Loucy (cell line): Measurements from ENCODE around the gene DSG4.

ENCODE experiments used
- H2AFZ ChIP-seq: fragments of 200-600 bp; sonication (generic); 2 replicates; pipeline ENCODE4 v1.6.0; 2016; ENCODE audit warnings: antibody characterized with exemption, mild to moderate bottlenecking, low read length, moderate library complexity
- H3F3A ChIP-seq: fragments of 200-600 bp; 2 replicates; pipeline ENCODE4 v1.6.0; 2016; ENCODE audit warnings: antibody characterized with exemption, low read depth, mild to moderate bottlenecking
- H3K27me3 ChIP-seq: fragments of 200-600 bp; sonication (generic); 2 replicates; pipeline ENCODE4 v1.6.1; 2014; ENCODE audit warnings: low read length, mild to moderate bottlenecking; ENCODE audit not compliant: insufficient read depth, poor library complexity, severe bottlenecking
- H3K36me3 ChIP-seq: fragments of 200-600 bp; sonication (generic); 2 replicates; pipeline ENCODE4 v1.6.1; 2016; ENCODE audit warnings: low read length; ENCODE audit not compliant: insufficient read depth
- H3K4me1 ChIP-seq: fragments of 200-600 bp; sonication (generic); 2 replicates; pipeline ENCODE4 v1.5.1; 2014; ENCODE audit warnings: low read length, mild to moderate bottlenecking; ENCODE audit not compliant: insufficient read depth, poor library complexity, severe bottlenecking
- H3K4me2 ChIP-seq: fragments of 200-600 bp; sonication (generic); 2 replicates; pipeline ENCODE4 v1.6.0; 2014; ENCODE audit warnings: antibody characterized with exemption, low read length, low read depth, mild to moderate bottlenecking; ENCODE audit not compliant: poor library complexity, severe bottlenecking
- H3K4me3 ChIP-seq: fragments of 200-600 bp; sonication (generic); 2 replicates; pipeline ENCODE4 v1.5.1; 2014; ENCODE audit warnings: low read length, mild to moderate bottlenecking, mixed read lengths; ENCODE audit not compliant: poor library complexity, severe bottlenecking
- H3K79me2 ChIP-seq: fragments of 200-600 bp; sonication (generic); 2 replicates; pipeline ENCODE4 v1.6.1; 2014; ENCODE audit warnings: low read length; ENCODE audit not compliant: insufficient read depth
- H3K9ac ChIP-seq: fragments of 200-600 bp; sonication (generic); 2 replicates; pipeline ENCODE4 v1.6.0; 2014; ENCODE audit warnings: mild to moderate bottlenecking, low read depth, low read length, moderate library complexity; ENCODE audit not compliant: poor library complexity, severe bottlenecking
- H3K9me2 ChIP-seq: fragments of 200-600 bp; sonication (generic); replicated peaks from 2 replicates; pipeline ENCODE4 v1.6.1; 2016; ENCODE audit warnings: low read depth, low read length, mixed read lengths
- H3K9me3 ChIP-seq: fragments of 200-600 bp; sonication (generic); 2 replicates; pipeline ENCODE4 v1.6.1; 2014; ENCODE audit warnings: mild to moderate bottlenecking, antibody characterized with exemption, low read length, low read depth; ENCODE audit not compliant: insufficient read depth
- H4K20me1 ChIP-seq: fragments of 200-600 bp; sonication (generic); 2 replicates; pipeline ENCODE4 v1.6.0; 2014; ENCODE audit warnings: antibody characterized with exemption, low read length, mild to moderate bottlenecking; ENCODE audit not compliant: insufficient read depth, poor library complexity, severe bottlenecking
- CTCF ChIP-seq: fragments of 200-600 bp; sonication (generic); conservative IDR thresholded peaks from 2 replicates; pipeline ENCODE4 v1.5.1; 2014; ENCODE audit warnings: mild to moderate bottlenecking, antibody characterized with exemption, low read length
- EZH2phosphoT487 ChIP-seq: fragments of 200-600 bp; IDR thresholded peaks from 2 replicates; pipeline ENCODE4 v1.6.1; 2018; ENCODE audit warnings: antibody characterized with exemption, mild to moderate bottlenecking, moderate library complexity, borderline replicate concordance

The DSG4 gene

DNA sequence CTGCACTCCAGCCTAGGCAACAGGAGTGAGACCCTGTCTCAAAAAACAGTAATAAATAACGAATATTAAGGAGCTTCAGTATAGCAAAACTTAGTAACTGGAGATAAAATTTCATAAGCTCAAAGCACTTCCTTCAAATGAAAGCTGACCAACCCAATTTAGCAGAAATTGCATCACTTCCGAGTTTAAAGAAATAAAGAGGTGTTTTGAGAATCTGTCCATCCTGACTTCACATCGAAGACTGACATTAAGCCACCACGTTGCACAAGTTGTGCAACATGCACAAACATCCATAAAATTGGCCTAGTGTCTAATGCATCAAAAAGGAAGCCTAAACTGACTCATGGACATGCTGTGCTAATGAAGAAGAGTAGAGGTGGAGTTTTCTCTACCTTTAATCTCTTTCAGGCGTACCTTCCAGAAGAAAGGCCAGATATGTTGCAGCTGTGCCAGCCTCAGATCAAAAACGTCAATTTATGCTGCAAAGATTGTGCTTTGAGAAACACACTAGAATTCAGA lies 63.3 kb downstream of the DSG4 start:
- Histone ChIP-seq H3K27me3 (peaks cover 5% of the 10 kb centered on the region), H3K4me2 (no peak overlapping the region), H3K9ac (no peak overlapping the region), H3K36me3 (no peaks in the 10 kb centered on the region), H3K9me3 (no peaks in the 10 kb centered on the region), H3K79me2 (no peaks in the 10 kb centered on the region), H2AFZ (no peak overlapping the region), H3K4me1 (no peaks in the 10 kb centered on the region), H4K20me1 (no peaks in the 10 kb centered on the region), H3F3A (no peaks in the 10 kb centered on the region), H3K4me3 (no peak overlapping the region), H3K9me2 (no peaks in the 10 kb centered on the region)
- TF ChIP-seq EZH2phosphoT487 = no peak
- TF ChIP-seq CTCF = no peak

DNA sequence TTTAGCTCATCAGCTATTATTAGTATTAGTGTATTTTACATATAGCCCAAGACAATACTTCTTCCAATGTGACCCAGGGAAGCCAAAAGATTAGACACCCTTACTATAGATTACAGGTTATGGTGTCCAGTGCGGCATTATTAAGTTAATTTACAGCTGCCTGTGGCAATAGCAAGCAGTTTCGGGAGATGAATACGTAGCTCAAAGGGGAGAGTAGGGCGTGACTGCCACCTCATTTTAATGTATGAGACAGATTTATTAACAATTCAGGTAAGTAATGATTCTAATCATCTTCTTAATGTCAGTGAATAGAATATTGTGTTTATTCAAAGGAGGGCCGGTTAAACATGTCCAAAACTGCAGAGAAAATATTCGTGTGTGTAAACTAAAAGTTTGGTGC lies 64.2 kb downstream of the DSG4 start:
- H3K36me3 ChIP-seq = no peaks in the 10 kb centered on the region
- H3K9me2 ChIP-seq = 0 out of 2 replicates have a peak, but pooled peaks cover 3% of the 10 kb centered on the region
- no peaks in the 10 kb centered on the region for H4K20me1 ChIP-seq
- H3K9me3 ChIP-seq = no peaks in the 10 kb centered on the region
- no peak overlapping the region for H3K9ac ChIP-seq
- no peak for TF ChIP-seq CTCF
- TF ChIP-seq EZH2phosphoT487 = no peak
- H3F3A ChIP-seq = no peaks in the 10 kb centered on the region
- H3K4me1 ChIP-seq = no peaks in the 10 kb centered on the region
- peaks cover 5% of the 10 kb centered on the region for H3K27me3 ChIP-seq
- H2AFZ ChIP-seq = no peak overlapping the region
- H3K79me2 ChIP-seq = no peaks in the 10 kb centered on the region
- no peak overlapping the region for H3K4me3 ChIP-seq
- no peak overlapping the region for H3K4me2 ChIP-seq

DNA sequence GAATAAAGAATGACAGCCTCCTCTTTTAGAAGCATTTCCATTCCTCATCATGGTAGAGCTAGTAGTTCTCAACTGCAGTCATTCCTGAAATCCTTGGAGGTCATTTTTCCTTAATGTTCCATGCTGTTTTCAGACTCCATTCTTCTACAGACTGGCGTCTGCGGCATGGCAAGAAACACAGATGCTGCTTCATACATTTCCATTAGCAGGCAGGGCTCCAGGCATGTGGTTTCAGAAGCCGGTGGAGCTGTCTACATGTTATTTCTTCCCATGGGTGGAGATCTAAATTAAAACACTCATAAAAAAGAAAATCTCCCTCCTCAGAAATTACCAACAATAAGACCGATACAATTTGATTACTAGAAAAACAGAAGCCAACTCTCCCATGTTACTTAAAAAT lies 64.9 kb downstream of the DSG4 start:
- no peaks in the 10 kb centered on the region for H3K4me1 ChIP-seq
- H3K27me3 ChIP-seq = peaks cover 5% of the 10 kb centered on the region
- H3K9me2 ChIP-seq = 0 out of 2 replicates have a peak, but pooled peaks cover 3% of the 10 kb centered on the region
- TF ChIP-seq EZH2phosphoT487 (no peak), CTCF (no peak)
- no peak overlapping the region for H3K4me2 ChIP-seq
- no peaks in the 10 kb centered on the region for H3K36me3 ChIP-seq
- no peaks in the 10 kb centered on the region for H3K9me3 ChIP-seq
- no peaks in the 10 kb centered on the region for H3K79me2 ChIP-seq
- H4K20me1 ChIP-seq = no peaks in the 10 kb centered on the region
- H3K4me3 ChIP-seq = no peak overlapping the region
- H3K9ac ChIP-seq = no peak overlapping the region
- no peaks in the 10 kb centered on the region for H3F3A ChIP-seq
- no peak overlapping the region for H2AFZ ChIP-seq
